GM13977 (cell line): ENCODE measurements around the gene GUCY2C.

Experiments
- DNase-seq: peaks from one replicate; pipeline ENCODE4 v3.0.0; 2012; ENCODE audit warnings: low spot score
- in situ Hi-C: fragments of 300-500 bp; cut with MboI; formaldehyde crosslinking; loops from one replicate; pipeline ENCODE4 v1.12.0; 2022; ENCODE audit warnings: low sequenced_read_pairs, low pct_unique_long_range_greater_than_20kb, mixed read lengths, inconsistent platforms; ENCODE audit not compliant: unreplicated experiment
- TF ChIP-seq, protein P1 (sequence below): IDR thresholded peaks from 2 replicates; pipeline ENCODE4 v1.5.1; 2012; ENCODE audit warnings: mild to moderate bottlenecking, control low read depth; ENCODE audit not compliant: insufficient read depth; ENCODE audit errors: extremely low read depth, missing control alignments

GUCY2C gene

DNA sequence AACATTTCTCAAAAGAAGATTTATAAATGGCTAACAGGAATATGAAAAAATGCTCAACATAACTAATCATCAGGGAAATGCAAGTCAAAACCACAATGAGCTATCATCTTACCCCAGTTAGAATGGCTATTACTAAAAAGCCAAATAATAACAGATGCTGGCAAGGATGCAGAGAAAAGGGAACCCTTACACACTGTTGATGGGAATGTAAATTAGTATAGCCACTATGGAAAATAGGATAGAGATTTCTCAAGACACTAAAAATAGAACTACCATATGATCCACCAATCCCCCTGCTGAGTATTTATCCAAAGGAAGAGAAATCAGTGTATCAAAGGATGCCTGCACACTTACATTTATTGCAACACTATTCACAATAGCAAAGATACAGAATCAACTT, 58.3 kb downstream of the GUCY2C start:
- DNase-seq, result no peak
- in situ Hi-C loops, result loop anchor here (10.0 kb wide), 1 partner anchor 123 kb away; no protein-coding TSS in a partner anchor
- TF ChIP-seq, protein P1, sequence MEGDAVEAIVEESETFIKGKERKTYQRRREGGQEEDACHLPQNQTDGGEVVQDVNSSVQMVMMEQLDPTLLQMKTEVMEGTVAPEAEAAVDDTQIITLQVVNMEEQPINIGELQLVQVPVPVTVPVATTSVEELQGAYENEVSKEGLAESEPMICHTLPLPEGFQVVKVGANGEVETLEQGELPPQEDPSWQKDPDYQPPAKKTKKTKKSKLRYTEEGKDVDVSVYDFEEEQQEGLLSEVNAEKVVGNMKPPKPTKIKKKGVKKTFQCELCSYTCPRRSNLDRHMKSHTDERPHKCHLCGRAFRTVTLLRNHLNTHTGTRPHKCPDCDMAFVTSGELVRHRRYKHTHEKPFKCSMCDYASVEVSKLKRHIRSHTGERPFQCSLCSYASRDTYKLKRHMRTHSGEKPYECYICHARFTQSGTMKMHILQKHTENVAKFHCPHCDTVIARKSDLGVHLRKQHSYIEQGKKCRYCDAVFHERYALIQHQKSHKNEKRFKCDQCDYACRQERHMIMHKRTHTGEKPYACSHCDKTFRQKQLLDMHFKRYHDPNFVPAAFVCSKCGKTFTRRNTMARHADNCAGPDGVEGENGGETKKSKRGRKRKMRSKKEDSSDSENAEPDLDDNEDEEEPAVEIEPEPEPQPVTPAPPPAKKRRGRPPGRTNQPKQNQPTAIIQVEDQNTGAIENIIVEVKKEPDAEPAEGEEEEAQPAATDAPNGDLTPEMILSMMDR, result no peak

DNA sequence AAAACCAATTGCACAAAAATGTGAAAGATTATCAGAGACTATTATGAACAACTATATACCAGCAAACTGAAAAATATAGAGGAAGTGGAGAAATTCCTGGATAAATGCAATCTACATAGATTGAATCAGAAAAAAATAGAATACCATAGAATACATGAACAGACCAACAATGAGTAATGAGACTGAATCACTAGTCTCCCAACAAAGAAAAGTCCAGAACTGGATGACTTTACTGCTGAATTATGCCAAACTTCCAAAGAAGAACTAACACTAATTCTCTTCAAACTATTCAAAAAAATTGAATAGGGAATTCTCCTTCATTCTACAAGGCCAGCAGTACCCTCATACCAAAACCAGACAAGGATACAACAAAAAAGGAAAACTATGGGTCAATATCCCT, 60.6 kb downstream of the GUCY2C start:
- TF ChIP-seq, protein P1, result no peak
- DNase-seq, result no peak
- in situ Hi-C loops, result loop anchor here (10.0 kb wide), 1 partner anchor 121 kb away; no protein-coding TSS in a partner anchor

DNA sequence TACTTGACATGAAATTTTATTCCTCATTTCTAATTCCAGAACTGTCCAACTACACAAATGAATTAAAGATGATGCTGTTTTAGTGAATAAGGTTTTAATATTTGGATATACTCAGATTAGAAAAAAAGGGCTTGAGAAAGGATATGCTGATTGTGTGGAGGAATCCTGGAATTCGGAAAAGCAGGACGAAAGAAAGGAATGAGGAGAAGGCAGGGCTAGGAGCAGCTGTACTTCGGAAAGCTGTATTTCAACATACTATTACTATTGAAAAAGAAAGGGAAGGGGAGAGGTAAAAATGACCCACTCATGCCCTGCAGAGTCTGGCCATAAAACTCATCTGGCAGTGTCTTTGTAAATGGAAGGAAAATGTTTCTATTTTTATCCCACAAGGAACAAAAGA, 65.6 kb downstream of the GUCY2C start:
- TF ChIP-seq, protein P1, result no peak
- no peak for DNase-seq
- in situ Hi-C loops, result loop anchor here (10.0 kb wide), 1 partner anchor 116 kb away; no protein-coding TSS in a partner anchor

DNA sequence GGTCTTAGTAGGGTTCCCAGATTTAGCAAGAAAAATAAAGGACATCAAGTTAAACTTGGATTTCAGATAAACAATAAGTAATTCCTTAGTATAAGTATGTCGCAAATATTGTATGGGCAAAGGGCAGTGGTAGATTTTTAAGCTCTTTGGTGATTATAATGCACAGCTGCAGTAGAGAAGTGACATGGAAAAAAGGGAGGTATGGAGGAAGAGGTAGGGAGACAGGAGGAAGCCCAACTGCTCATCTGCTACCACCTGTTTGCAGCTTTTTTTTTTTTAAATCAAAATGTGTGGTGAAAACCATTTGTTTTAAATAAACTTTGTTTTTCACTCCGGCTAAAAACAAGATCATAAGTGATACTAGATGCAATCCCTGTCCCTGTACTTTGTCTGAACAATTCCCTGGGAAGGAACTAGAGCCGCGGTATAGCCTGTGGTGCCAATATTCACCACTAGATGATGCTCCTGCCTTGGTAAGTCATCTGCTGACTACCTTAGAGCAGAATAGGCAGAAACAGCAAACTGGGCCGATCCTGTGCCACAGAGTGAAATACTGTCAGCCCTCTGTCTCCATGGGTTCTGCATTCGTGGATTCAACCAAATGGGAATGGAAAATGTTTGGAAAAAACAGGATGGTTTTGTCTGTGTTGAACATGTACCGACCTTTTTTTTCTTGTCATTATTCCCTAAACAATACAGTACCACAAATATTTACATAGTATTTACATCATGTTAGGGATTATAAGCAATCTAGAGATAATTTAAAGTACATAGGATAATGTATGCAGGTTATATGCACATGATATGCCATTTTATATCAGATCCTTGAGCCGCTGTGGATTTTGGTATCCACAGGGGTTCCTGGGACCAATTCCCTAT, 66.3 kb downstream of the GUCY2C start:
- DNase-seq, result peak; percentile 52
- in situ Hi-C loops, result loop anchor here (10.0 kb wide), 1 partner anchor 115 kb away; no protein-coding TSS in a partner anchor

DNA sequence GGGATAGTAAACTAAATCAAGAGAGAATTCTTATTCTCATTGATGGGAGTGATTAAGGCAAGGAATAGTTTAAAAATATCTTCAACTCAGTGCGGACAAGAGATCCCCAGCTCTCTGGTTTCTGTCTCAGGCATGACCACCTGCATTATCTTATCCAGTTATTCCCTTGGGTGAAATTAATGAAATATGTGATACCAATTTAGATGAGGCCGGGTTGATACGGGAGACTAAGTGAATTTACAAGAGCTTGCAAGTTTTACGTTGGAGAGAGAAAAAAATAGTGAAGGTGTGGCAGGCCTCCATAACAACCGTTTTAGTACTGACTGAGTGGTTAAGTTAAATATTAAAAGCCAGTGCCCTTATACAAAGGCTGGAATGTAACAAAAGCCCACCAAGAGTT, 67.6 kb downstream of the GUCY2C start:
- DNase-seq, result no peak
- in situ Hi-C loops, result no loop called here
- TF ChIP-seq, protein P1, result no peak

More for the DNA sequence above, 66.3 kb downstream of the GUCY2C start:
- TF ChIP-seq, protein P1, result peak; percentile 97

DNA sequence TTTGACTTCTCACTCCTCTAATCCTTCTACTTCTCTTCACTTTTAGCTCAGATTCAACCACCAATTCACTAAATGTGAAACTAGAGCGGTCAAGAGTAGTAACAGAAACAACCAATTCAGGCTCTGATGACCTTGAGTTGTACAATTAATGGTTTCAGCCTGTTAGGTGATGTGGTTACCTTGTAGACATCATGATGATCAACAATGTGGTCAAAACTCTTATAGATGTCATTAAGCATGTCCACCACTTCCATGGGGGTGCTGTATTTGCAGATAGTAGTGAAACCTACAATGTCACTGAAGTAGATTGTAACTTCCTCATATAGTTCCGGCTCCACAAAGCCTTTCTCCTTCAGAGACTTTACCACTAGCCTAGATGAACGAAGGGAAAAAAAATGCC, 74.6 kb downstream of the GUCY2C start:
- TF ChIP-seq, protein P1, result no peak
- in situ Hi-C loops, result no loop called here
- DNase-seq, result peak; percentile 16
